OCI-LY1 (cell line): ENCODE data around the gene COL12A1.

Experiments
- H2AFZ ChIP-seq: fragments of 200-600 bp; sonication (generic), shearing (Covaris generic); 2 replicates; pipeline ENCODE4 v1.6.0; 2014; ENCODE audit warnings: antibody characterized with exemption, mild to moderate bottlenecking, low read length
- H3F3A ChIP-seq: fragments of 200-600 bp; sonication (generic), shearing (Covaris generic); 2 replicates; pipeline ENCODE4 v1.6.0; 2014; ENCODE audit warnings: mild to moderate bottlenecking, antibody characterized with exemption, low read length, moderate library complexity; ENCODE audit not compliant: insufficient read depth
- H3K27ac ChIP-seq: fragments of 200-600 bp; sonication (generic); 2 replicates; pipeline ENCODE4 v1.5.1; 2014; ENCODE audit warnings: low read length, mixed run types, mild to moderate bottlenecking, low read depth; ENCODE audit not compliant: poor library complexity, severe bottlenecking
- H3K27me3 ChIP-seq: fragments of 200-600 bp; sonication (generic); 2 replicates; pipeline ENCODE4 v1.6.0; 2014; ENCODE audit warnings: antibody characterized with exemption, mild to moderate bottlenecking, low read length, moderate library complexity; ENCODE audit not compliant: insufficient read depth
- H3K36me3 ChIP-seq: fragments of 200-600 bp; sonication (generic); 2 replicates; pipeline ENCODE4 v1.6.1; 2014; ENCODE audit warnings: mild to moderate bottlenecking, antibody characterized with exemption, low read length, moderate library complexity, mixed read lengths; ENCODE audit not compliant: insufficient read depth
- H3K4me1 ChIP-seq: fragments of 200-600 bp; sonication (generic); 2 replicates; pipeline ENCODE4 v1.5.1; 2014; ENCODE audit warnings: mild to moderate bottlenecking, low read length, moderate library complexity; ENCODE audit not compliant: insufficient read depth, severe bottlenecking
- H3K4me2 ChIP-seq: fragments of 200-600 bp; sonication (generic), shearing (Covaris generic); 2 replicates; pipeline ENCODE4 v1.6.1; 2014; ENCODE audit warnings: low read length
- H3K4me3 ChIP-seq: fragments of 200-600 bp; sonication (generic); 2 replicates; pipeline ENCODE4 v1.5.1; 2014; ENCODE audit warnings: low read length, low read depth, mild to moderate bottlenecking, mixed read lengths; ENCODE audit not compliant: poor library complexity, severe bottlenecking
- H3K79me2 ChIP-seq: fragments of 200-600 bp; shearing (Covaris generic); 2 replicates; pipeline ENCODE4 v1.6.1; 2016; ENCODE audit warnings: mixed run types, low read length, mixed read lengths; ENCODE audit not compliant: insufficient read depth
- H3K9ac ChIP-seq: fragments of 200-600 bp; sonication (generic), shearing (Covaris generic); 2 replicates; pipeline ENCODE4 v1.6.1; 2014; ENCODE audit warnings: mild to moderate bottlenecking, low read length, mixed read lengths
- H3K9me2 ChIP-seq: fragments of 200-600 bp; sonication (generic), shearing (Covaris generic); 2 replicates; pipeline ENCODE4 v1.6.1; 2014; ENCODE audit warnings: low read depth, mild to moderate bottlenecking, low read length, mixed read lengths
- H3K9me3 ChIP-seq: fragments of 200-600 bp; shearing (Covaris generic); 2 replicates; pipeline ENCODE4 v1.6.1; 2014; ENCODE audit warnings: low read length, mixed read lengths
- H4K20me1 ChIP-seq: fragments of 200-600 bp; sonication (generic), shearing (Covaris generic); 2 replicates; pipeline ENCODE4 v1.6.0; 2016; ENCODE audit warnings: mild to moderate bottlenecking, low read length; ENCODE audit not compliant: insufficient read depth
- CTCF ChIP-seq: fragments of 200-600 bp; sonication (generic), shearing (Covaris generic); IDR thresholded peaks from 2 replicates; pipeline ENCODE4 v1.5.1; 2017; ENCODE audit warnings: mild to moderate bottlenecking, antibody characterized with exemption, low read length, moderate library complexity, mixed read lengths
- EZH2 ChIP-seq: fragments of 200-600 bp; sonication (generic), shearing (Covaris generic); IDR thresholded peaks from 2 replicates; pipeline ENCODE4 v1.8.0; 2017; ENCODE audit warnings: borderline replicate concordance, mixed run types, mild to moderate bottlenecking, antibody characterized with exemption, low read length, moderate library complexity, mixed read lengths

COL12A1 gene

GRCh38 chr6:75124085-75124484, 81.8 kb downstream of the COL12A1 start:
- no peaks in the 10 kb centered on the region for H3K27me3 ChIP-seq
- H3K9me2 ChIP-seq = no peaks in the 10 kb centered on the region
- no peaks in the 10 kb centered on the region for H4K20me1 ChIP-seq
- no peaks in the 10 kb centered on the region for H3K4me1 ChIP-seq
- no peaks in the 10 kb centered on the region for H3K79me2 ChIP-seq
- no peak overlapping the region for H3K4me2 ChIP-seq
- H3K27ac ChIP-seq = no peak overlapping the region
- no peaks in the 10 kb centered on the region for H3K36me3 ChIP-seq
- H3K9ac ChIP-seq = no peak overlapping the region
- no peaks in the 10 kb centered on the region for H3K9me3 ChIP-seq
- no peak for TF ChIP-seq EZH2
- TF ChIP-seq CTCF = no peak
- no peak overlapping the region for H2AFZ ChIP-seq
- H3K4me3 ChIP-seq = no peak overlapping the region
- no peaks in the 10 kb centered on the region for H3F3A ChIP-seq

- Histone ChIP-seq H2AFZ (no peak overlapping the region), H3K9ac (no peak overlapping the region), H4K20me1 (no peaks in the 10 kb centered on the region), H3K27ac (no peak overlapping the region), H3K36me3 (no peaks in the 10 kb centered on the region), H3K27me3 (no peaks in the 10 kb centered on the region), H3F3A (no peaks in the 10 kb centered on the region), H3K4me2 (no peak overlapping the region), H3K79me2 (no peaks in the 10 kb centered on the region), H3K9me2 (no peaks in the 10 kb centered on the region), H3K4me1 (no peaks in the 10 kb centered on the region), H3K4me3 (no peak overlapping the region), H3K9me3 (no peaks in the 10 kb centered on the region)
- TF ChIP-seq CTCF (no peak), EZH2 (no peak)
Measured at GRCh38 chr6:75118925-75119515, 86.8 kb downstream of the COL12A1 start.

- H4K20me1 ChIP-seq = no peaks in the 10 kb centered on the region
- H3K36me3 ChIP-seq = no peaks in the 10 kb centered on the region
- H3K27me3 ChIP-seq = no peaks in the 10 kb centered on the region
- H3K9me2 ChIP-seq = no peaks in the 10 kb centered on the region
- no peak for TF ChIP-seq EZH2
- no peaks in the 10 kb centered on the region for H3K4me1 ChIP-seq
- H3K27ac ChIP-seq = no peak overlapping the region
- H3K9me3 ChIP-seq = no peaks in the 10 kb centered on the region
- H3K4me2 ChIP-seq = no peak overlapping the region
- H3K4me3 ChIP-seq = no peak overlapping the region
- H3F3A ChIP-seq = no peaks in the 10 kb centered on the region
- no peak overlapping the region for H2AFZ ChIP-seq
- no peaks in the 10 kb centered on the region for H3K79me2 ChIP-seq
- no peak overlapping the region for H3K9ac ChIP-seq
Measured at GRCh38 chr6:75117701-75118100, 88.2 kb downstream of the COL12A1 start.

GRCh38 chr6:75116946-75117345, 88.9 kb downstream of the COL12A1 start:
- H3K27ac ChIP-seq = no peak overlapping the region
- H4K20me1 ChIP-seq = no peaks in the 10 kb centered on the region
- no peaks in the 10 kb centered on the region for H3F3A ChIP-seq
- no peaks in the 10 kb centered on the region for H3K79me2 ChIP-seq
- no peak overlapping the region for H3K9ac ChIP-seq
- H3K36me3 ChIP-seq = no peaks in the 10 kb centered on the region
- H3K9me2 ChIP-seq = no peaks in the 10 kb centered on the region
- no peak for TF ChIP-seq EZH2
- TF ChIP-seq CTCF = no peak
- H3K4me1 ChIP-seq = no peaks in the 10 kb centered on the region
- H3K9me3 ChIP-seq = no peaks in the 10 kb centered on the region
- H3K4me2 ChIP-seq = no peak overlapping the region
- H3K27me3 ChIP-seq = no peaks in the 10 kb centered on the region
- H2AFZ ChIP-seq = no peak overlapping the region
- H3K4me3 ChIP-seq = no peak overlapping the region
